GM12891 (cell line): ENCODE results near the gene KIAA1549.

Experiments
- POLR2A ChIP-seq: IDR thresholded peaks from 2 replicates; pipeline ENCODE4 v1.6.1; 2011; ENCODE audit warnings: low read depth, low read length, control low read depth
- POLR2AphosphoS5 ChIP-seq: IDR thresholded peaks from 2 replicates; pipeline ENCODE4 v1.6.1; 2011; ENCODE audit warnings: low read depth, low read length, control low read depth
- SPI1 ChIP-seq: IDR thresholded peaks from 2 replicates; pipeline ENCODE4 v1.6.1; 2011; ENCODE audit warnings: low read depth, low read length, control low read depth
- TAF1 ChIP-seq: IDR thresholded peaks from 2 replicates; pipeline ENCODE4 v1.6.1; 2011; ENCODE audit warnings: low read depth, low read length, control low read depth

DNA sequence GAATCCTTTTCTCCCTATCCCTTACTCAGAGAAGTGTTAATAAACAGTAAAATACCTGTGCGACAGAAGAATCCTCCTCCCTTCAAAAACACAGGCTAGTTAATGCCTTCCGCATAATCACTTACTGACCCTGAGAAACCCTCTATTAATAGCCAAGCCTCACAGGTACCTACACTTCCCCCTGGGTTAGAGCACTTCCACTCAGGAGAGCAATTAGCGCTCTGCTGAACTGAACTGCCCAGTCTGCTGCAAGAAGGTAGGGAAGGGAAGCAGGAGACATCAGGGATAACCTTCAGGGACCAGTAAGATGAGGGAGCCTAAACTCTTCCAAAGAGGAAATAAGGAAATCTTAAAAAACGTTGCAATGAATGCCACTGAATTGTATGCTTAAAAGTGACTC lies 39.6 kb downstream of the KIAA1549 start:
- no peak for TF ChIP-seq POLR2AphosphoS5
- no peak for TF ChIP-seq POLR2A
- TF ChIP-seq TAF1 = no peak
- no peak for TF ChIP-seq SPI1
